Muscle of leg (tissue), 11 donors: Measurements from ENCODE around the gene MYO1D. TPM values are rescaled to one million over a fixed set of nuclear protein-coding genes. Genes with fewer than 3 reads are reported as not detected.

ENCODE experiments used
- DNase-seq: peaks from one replicate; pipeline ENCODE4 v3.0.0; 2013
- H3K27ac ChIP-seq: one replicate; pipeline ENCODE4 v1.5.1; 2013; ENCODE audit warnings: mild to moderate bottlenecking, low read length, control low read depth
- H3K27me3 ChIP-seq: one replicate; pipeline ENCODE4 v1.6.1; 2013; ENCODE audit warnings: low read length; ENCODE audit not compliant: control insufficient read depth, insufficient read depth
- H3K36me3 ChIP-seq: one replicate; pipeline ENCODE4 v1.6.1; 2013; ENCODE audit warnings: low read length; ENCODE audit not compliant: control insufficient read depth, insufficient read depth
- H3K4me1 ChIP-seq: one replicate; pipeline ENCODE4 v1.6.1; 2013; ENCODE audit warnings: low read length; ENCODE audit not compliant: control insufficient read depth, insufficient read depth
- H3K4me3 ChIP-seq: one replicate; pipeline ENCODE4 v1.5.1; 2013; ENCODE audit warnings: low read length, control low read depth
- H3K9me3 ChIP-seq: replicated peaks from 2 replicates; pipeline ENCODE4 v1.6.1; 2013; ENCODE audit warnings: low read depth, low read length; ENCODE audit not compliant: control insufficient read depth
- WGBS: methylation state at CpG from one replicate; pipeline ENCODE4 v1.1.5; 2013; ENCODE audit warnings: missing lambda C conversion rate; ENCODE audit not compliant: insufficient coverage; 5-methylcytosine and 5-hydroxymethylcytosine counted together
- polyA plus RNA-seq, 8 donors: library from polyadenylated mRNA; unstranded; fragments of 120-200 nt; gene quantifications; one replicate each; pipeline versions ENCODE4 v1.2.1 to v1.2.3, GENCODE V29; 2013; ENCODE audit warnings: inconsistent platforms in 1 of 8, low replicate concordance in 1 of 8; ENCODE audit not compliant: insufficient read length in 8 of 8, insufficient read depth in 1 of 8
- total RNA-seq: library from RNA; stranded (reverse); fragments of 120-200 nt; gene quantifications from one replicate; pipeline ENCODE4 v1.2.4, GENCODE V29; 2013

MYO1D gene
- total and polyA plus RNA-seq, 9 donors: 4.2 to 10.2 (median 5.4) TPM

- WGBS: no CpG with 5 or more reads among the region's 2 CpGs
- no peaks in the 10 kb centered on the region for H3K4me1 ChIP-seq
Observed at GRCh38 chr17:32836527-32836926, 40.4 kb downstream of the MYO1D start.

GRCh38 chr17:32835291-32835761, 41.6 kb downstream of the MYO1D start:
- no CpG with 5 or more reads among the region's 2 CpGs for WGBS
- no peak for DNase-seq
- H3K4me1 ChIP-seq: no peaks in the 10 kb centered on the region
- no peak overlapping the region for H3K4me3 ChIP-seq
- H3K36me3 ChIP-seq: no peaks in the 10 kb centered on the region
- no peaks in the 10 kb centered on the region for H3K9me3 ChIP-seq
- no peak overlapping the region for H3K27ac ChIP-seq
- no peaks in the 10 kb centered on the region for H3K27me3 ChIP-seq

More at GRCh38 chr17:32836527-32836926, 40.4 kb downstream of the MYO1D start:
- H3K36me3 ChIP-seq: no peaks in the 10 kb centered on the region
- H3K27ac ChIP-seq: no peak overlapping the region
- no peaks in the 10 kb centered on the region for H3K27me3 ChIP-seq
- no peaks in the 10 kb centered on the region for H3K9me3 ChIP-seq
- no peak for DNase-seq
- no peak overlapping the region for H3K4me3 ChIP-seq

GRCh38 chr17:32834104-32834503, 42.8 kb downstream of the MYO1D start:
- no peak overlapping the region for H3K27ac ChIP-seq
- no peaks in the 10 kb centered on the region for H3K36me3 ChIP-seq
- no peak overlapping the region for H3K4me3 ChIP-seq
- WGBS: no CpG with 5 or more reads among the region's 2 CpGs
- no peaks in the 10 kb centered on the region for H3K27me3 ChIP-seq
- H3K4me1 ChIP-seq: no peaks in the 10 kb centered on the region
- no peaks in the 10 kb centered on the region for H3K9me3 ChIP-seq
- no peak for DNase-seq

GRCh38 chr17:32833526-32833925, 43.4 kb downstream of the MYO1D start:
- H3K4me1 ChIP-seq: no peaks in the 10 kb centered on the region
- no peak overlapping the region for H3K4me3 ChIP-seq
- no peaks in the 10 kb centered on the region for H3K27me3 ChIP-seq
- no peak overlapping the region for H3K27ac ChIP-seq
- no peaks in the 10 kb centered on the region for H3K36me3 ChIP-seq
- 94% methylated on average over 4 of the region's 4 CpGs for WGBS
- no peak for DNase-seq
- no peaks in the 10 kb centered on the region for H3K9me3 ChIP-seq

- Histone ChIP-seq H3K4me1 (no peaks in the 10 kb centered on the region), H3K4me3 (no peak overlapping the region), H3K27ac (no peak overlapping the region), H3K36me3 (no peaks in the 10 kb centered on the region), H3K9me3 (no peaks in the 10 kb centered on the region), H3K27me3 (no peaks in the 10 kb centered on the region)
- DNase-seq: no peak
- 91% methylated on average over 5 of the region's 5 CpGs for WGBS
Observed at GRCh38 chr17:32833076-32833475, 43.8 kb downstream of the MYO1D start.

- H3K4me3 ChIP-seq: no peak overlapping the region
- H3K36me3 ChIP-seq: no peaks in the 10 kb centered on the region
- DNase-seq: no peak
- H3K27me3 ChIP-seq: no peaks in the 10 kb centered on the region
- H3K27ac ChIP-seq: no peak overlapping the region
- H3K4me1 ChIP-seq: no peaks in the 10 kb centered on the region
- H3K9me3 ChIP-seq: no peaks in the 10 kb centered on the region
- no CpG with 5 or more reads among the region's 2 CpGs for WGBS
Observed at GRCh38 chr17:32831627-32832243, 45.2 kb downstream of the MYO1D start.

- WGBS: no CpG with 5 or more reads among the region's 3 CpGs
- Histone ChIP-seq H3K27me3 (no peaks in the 10 kb centered on the region), H3K9me3 (no peaks in the 10 kb centered on the region), H3K4me1 (no peaks in the 10 kb centered on the region), H3K27ac (no peak overlapping the region), H3K4me3 (no peak overlapping the region), H3K36me3 (no peaks in the 10 kb centered on the region)
- no peak for DNase-seq
Observed at GRCh38 chr17:32831223-32831622, 45.7 kb downstream of the MYO1D start.

GRCh38 chr17:32828822-32829221, 48.1 kb downstream of the MYO1D start:
- Histone ChIP-seq H3K4me1 (no peaks in the 10 kb centered on the region), H3K4me3 (no peak overlapping the region), H3K27ac (no peak overlapping the region), H3K9me3 (no peaks in the 10 kb centered on the region), H3K36me3 (no peaks in the 10 kb centered on the region), H3K27me3 (peaks cover 3% of the 10 kb centered on the region)
- 80% methylated on average over 1 of the region's 2 CpGs for WGBS
- DNase-seq: no peak

GRCh38 chr17:32827227-32827626, 49.7 kb downstream of the MYO1D start:
- no peaks in the 10 kb centered on the region for H3K4me1 ChIP-seq
- no peaks in the 10 kb centered on the region for H3K9me3 ChIP-seq
- DNase-seq: no peak
- peaks cover 5% of the 10 kb centered on the region for H3K27me3 ChIP-seq
- H3K36me3 ChIP-seq: no peaks in the 10 kb centered on the region
- no peak overlapping the region for H3K4me3 ChIP-seq
- H3K27ac ChIP-seq: no peak overlapping the region

- DNase-seq: no peak
- H3K9me3 ChIP-seq: no peaks in the 10 kb centered on the region
- H3K27ac ChIP-seq: no peak overlapping the region
- H3K4me1 ChIP-seq: no peaks in the 10 kb centered on the region
- no peak overlapping the region for H3K4me3 ChIP-seq
- peaks cover 5% of the 10 kb centered on the region for H3K27me3 ChIP-seq
- no peaks in the 10 kb centered on the region for H3K36me3 ChIP-seq
Observed at GRCh38 chr17:32826076-32826475, 50.8 kb downstream of the MYO1D start.

- Histone ChIP-seq H3K36me3 (no peaks in the 10 kb centered on the region), H3K27me3 (peaks cover 5% of the 10 kb centered on the region), H3K4me3 (no peak overlapping the region), H3K9me3 (no peaks in the 10 kb centered on the region), H3K4me1 (no peaks in the 10 kb centered on the region), H3K27ac (no peak overlapping the region)
- no peak for DNase-seq
- WGBS: no CpG with 5 or more reads among the region's 3 CpGs
Observed at GRCh38 chr17:32824334-32824733, 52.6 kb downstream of the MYO1D start.
